ENCODE data around the gene MS4A7.

MS4A7 gene

GRCh38 chr11:60422609-60423008 is 44.3 kb downstream of the MS4A7 start:
- H3K4me3 ChIP-seq (ENCODE audit: low read depth, low read length), result no peak overlapping the region
- TF ChIP-seq CTCF (IDR thresholded peaks at IDR 0.05; ENCODE audit: low read depth, low read length), result no peak

GRCh38 chr11:60428517-60428916 is 50.2 kb downstream of the MS4A7 start:
- H3K4me3 ChIP-seq (ENCODE audit: low read depth, low read length), result no peak overlapping the region
- TF ChIP-seq CTCF (IDR thresholded peaks at IDR 0.05; ENCODE audit: low read depth, low read length), result no peak

- no peak for TF ChIP-seq CTCF (IDR thresholded peaks at IDR 0.05; ENCODE audit: low read depth, low read length)
- H3K4me3 ChIP-seq (ENCODE audit: low read depth, low read length), result no peak within 1 kb of the TSS
Observed at GRCh38 chr11:60429272-60429671, 50.9 kb downstream of the MS4A7 start, which contains the start of gene MS4A5. TSS of gene MS4A5 (plus strand) at chr11:60429572. CDS start at chr11:60429675, 103 bp downstream.

GRCh38 chr11:60431251-60431650 is 52.9 kb downstream of the MS4A7 start:
- no peak overlapping the region for H3K4me3 ChIP-seq (ENCODE audit: low read depth, low read length)
- no peak for TF ChIP-seq CTCF (IDR thresholded peaks at IDR 0.05; ENCODE audit: low read depth, low read length)

- no peak overlapping the region for H3K4me3 ChIP-seq (ENCODE audit: low read depth, low read length)
- no peak for TF ChIP-seq CTCF (IDR thresholded peaks at IDR 0.05; ENCODE audit: low read depth, low read length)
Observed at GRCh38 chr11:60433401-60433800, 55.1 kb downstream of the MS4A7 start.

All from WI38 (cell line).